GM18951 (cell line): ENCODE data around the gene PRDX5.
A peak's percentile ranks its signal among the peaks of the same experiment; 100 is the strongest.

Experiments
- POLR2A ChIP-seq: IDR thresholded peaks from 4 replicates; pipeline ENCODE4 v1.6.1; 2011; ENCODE audit warnings: mild to moderate bottlenecking; ENCODE audit not compliant: insufficient read length, insufficient read depth; ENCODE audit errors: extremely low read depth
- in situ Hi-C: fragments of 300-500 bp; cut with MboI; formaldehyde crosslinking; loops from one replicate; pipeline ENCODE4 v1.12.0; 2022; ENCODE audit warnings: low sequenced_read_pairs, mixed read lengths, inconsistent platforms; ENCODE audit not compliant: unreplicated experiment

The PRDX5 gene

GRCh38 chr11:64357904-64358535 is 40.1 kb downstream of the PRDX5 start:
- no peak for TF ChIP-seq POLR2A
- in situ Hi-C loops, result no loop called here

GRCh38 chr11:64358536-64358906 is 40.6 kb downstream of the PRDX5 start:
- no peak for TF ChIP-seq POLR2A
- in situ Hi-C loops, result no loop called here

- peak; percentile 81 for TF ChIP-seq POLR2A
- in situ Hi-C loops, result no loop called here
Measured at GRCh38 chr11:64358907-64359711, 41.2 kb downstream of the PRDX5 start, which contains the start of gene RPS6KA4. Gene RPS6KA4 (plus strand): TSS chr11:64359162. CDS start chr11:64359236, 74 bp downstream.

DNA sequence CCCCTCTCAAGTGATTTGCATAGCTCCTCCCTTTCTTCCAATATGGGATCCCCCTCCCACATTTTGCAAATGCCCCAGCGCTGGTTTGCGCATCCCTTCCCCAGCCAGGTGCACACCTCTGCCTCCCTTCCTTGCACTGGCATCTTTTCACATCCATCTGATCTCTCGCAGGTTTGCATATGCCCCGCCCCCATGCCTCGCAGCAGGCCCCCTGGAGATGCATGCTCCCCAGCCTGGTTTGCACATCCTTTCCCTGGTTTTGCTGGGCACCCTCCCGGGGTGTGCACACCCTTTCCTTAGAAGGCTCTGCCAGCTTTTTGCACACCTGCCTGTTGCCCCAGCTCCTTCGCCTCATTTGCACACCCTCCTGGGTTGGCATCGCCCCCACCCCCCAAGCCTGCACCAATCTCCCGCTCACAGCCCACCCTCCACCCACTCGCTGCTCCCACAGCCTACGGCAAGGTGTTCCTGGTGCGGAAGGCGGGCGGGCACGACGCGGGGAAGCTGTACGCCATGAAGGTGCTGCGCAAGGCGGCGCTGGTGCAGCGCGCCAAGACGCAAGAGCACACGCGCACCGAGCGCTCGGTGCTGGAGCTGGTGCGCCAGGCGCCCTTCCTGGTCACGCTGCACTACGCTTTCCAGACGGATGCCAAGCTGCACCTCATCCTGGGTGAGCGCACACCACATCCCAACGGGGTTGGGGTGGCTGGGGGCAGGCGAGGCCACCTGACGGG is 42.0 kb downstream of the PRDX5 start:
- in situ Hi-C loops, result no loop called here
- TF ChIP-seq POLR2A, result no peak

GRCh38 chr11:64360448-64360921 is 42.6 kb downstream of the PRDX5 start:
- TF ChIP-seq POLR2A, result no peak

DNA sequence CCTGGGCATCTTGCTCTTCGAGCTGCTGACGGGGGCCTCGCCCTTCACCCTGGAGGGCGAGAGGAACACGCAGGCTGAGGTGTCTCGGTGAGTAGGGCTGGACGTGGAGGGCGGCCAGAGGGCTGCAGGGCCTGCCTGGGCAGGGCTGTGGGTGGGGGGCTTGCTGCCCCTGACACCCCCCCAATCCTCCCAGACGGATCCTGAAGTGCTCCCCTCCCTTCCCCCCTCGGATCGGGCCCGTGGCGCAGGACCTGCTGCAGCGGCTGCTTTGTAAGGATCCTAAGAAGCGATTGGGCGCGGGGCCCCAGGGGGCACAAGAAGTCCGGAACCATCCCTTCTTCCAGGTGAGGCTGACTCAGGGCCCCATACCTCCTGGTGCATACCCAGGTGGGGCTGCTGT is 43.7 kb downstream of the PRDX5 start:
- in situ Hi-C loops, result no loop called here

More at GRCh38 chr11:64360448-64360921, 42.6 kb downstream of the PRDX5 start:
- in situ Hi-C loops, result no loop called here

GRCh38 chr11:64362339-64362738 is 44.4 kb downstream of the PRDX5 start:
- in situ Hi-C loops, result no loop called here
- no peak for TF ChIP-seq POLR2A

More for the DNA sequence above, 43.7 kb downstream of the PRDX5 start:
- no peak for TF ChIP-seq POLR2A

GRCh38 chr11:64364435-64364834 is 46.5 kb downstream of the PRDX5 start:
- no peak for TF ChIP-seq POLR2A

GRCh38 chr11:64364911-64365310 is 47.0 kb downstream of the PRDX5 start:
- in situ Hi-C loops, result no loop called here
- no peak for TF ChIP-seq POLR2A

More at GRCh38 chr11:64364435-64364834, 46.5 kb downstream of the PRDX5 start:
- in situ Hi-C loops, result no loop called here

DNA sequence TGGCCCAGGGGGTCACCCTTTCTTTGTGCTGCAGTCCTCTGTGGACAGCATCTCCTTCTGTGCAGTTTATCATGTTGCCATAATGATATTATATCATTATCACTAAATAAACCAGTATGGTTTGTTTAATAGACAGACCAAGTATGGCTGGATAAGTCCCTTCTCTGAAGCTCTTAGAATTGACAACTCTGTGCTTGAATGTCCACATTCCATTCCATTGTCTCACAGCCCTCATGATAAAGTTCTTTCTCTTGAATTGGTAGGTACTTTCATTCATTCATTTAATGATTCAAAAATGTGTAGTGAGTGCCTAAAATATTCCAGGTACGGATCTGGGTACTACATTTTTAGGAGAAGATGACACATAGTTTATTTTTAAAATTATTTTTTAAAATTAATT is 48.8 kb downstream of the PRDX5 start:
- in situ Hi-C loops, result no loop called here

DNA sequence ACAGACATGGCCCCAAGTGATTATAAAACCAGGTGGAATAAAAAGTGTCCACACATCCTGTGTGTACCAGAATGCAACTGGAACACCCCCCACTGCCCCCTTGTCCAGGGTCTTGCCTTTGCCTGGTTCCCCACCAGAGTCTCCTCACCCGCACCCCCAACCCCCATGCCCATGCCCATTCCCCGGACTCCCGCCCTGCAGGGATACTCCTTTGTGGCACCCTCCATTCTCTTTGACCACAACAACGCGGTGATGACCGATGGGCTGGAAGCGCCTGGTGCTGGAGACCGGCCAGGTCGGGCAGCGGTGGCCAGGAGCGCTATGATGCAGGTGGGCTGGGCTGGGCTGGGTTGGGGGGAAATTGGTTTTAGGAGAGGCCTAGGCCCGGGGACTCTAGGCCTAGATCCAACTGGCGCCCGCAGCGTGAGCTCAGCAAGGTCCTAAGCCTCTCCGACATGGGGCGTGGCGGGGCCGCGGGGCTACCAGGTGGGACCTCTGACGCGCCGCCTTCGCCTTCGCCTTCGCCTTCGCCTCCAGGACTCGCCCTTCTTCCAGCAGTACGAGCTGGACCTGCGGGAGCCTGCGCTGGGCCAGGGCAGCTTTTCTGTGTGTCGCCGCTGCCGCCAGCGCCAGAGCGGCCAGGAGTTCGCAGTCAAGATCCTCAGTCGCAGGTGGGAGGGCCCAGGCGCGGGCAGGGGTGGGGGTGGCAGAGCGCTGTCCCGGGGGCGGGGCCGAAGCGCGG is 50.2 kb downstream of the PRDX5 start:
- in situ Hi-C loops, result no loop called here
- TF ChIP-seq POLR2A, result no peak

More for the DNA sequence above, 48.8 kb downstream of the PRDX5 start:
- no peak for TF ChIP-seq POLR2A

- no peak for TF ChIP-seq POLR2A
- in situ Hi-C loops, result no loop called here
Measured at GRCh38 chr11:64368673-64369074, 50.8 kb downstream of the PRDX5 start.
